Ovary (tissue), 9 donors: ENCODE measurements around the gene PPM1H. TPM values are rescaled to one million over a fixed set of nuclear protein-coding genes. Genes with fewer than 3 reads are reported as not detected.

Experiments
- DNase-seq, 5 donors: peaks; one replicate each; pipeline ENCODE4 v3.0.0-alpha.2; 2019 to 2020
- H3K27ac ChIP-seq, 2 donors: fragments of 200-600 bp; one replicate each; pipeline versions ENCODE4 v1.5.1 to v1.8.0; 2019 to 2022
- H3K27me3 ChIP-seq: fragments of 200-600 bp; one replicate; pipeline ENCODE4 v1.8.0; 2022
- H3K36me3 ChIP-seq: fragments of 200-600 bp; sonication (generic); one replicate; pipeline ENCODE4 v1.5.1; 2019
- H3K4me1 ChIP-seq: one replicate; pipeline ENCODE4 v1.8.1; 2013; ENCODE audit warnings: mild to moderate bottlenecking, moderate library complexity; ENCODE audit not compliant: insufficient read depth
- H3K4me3 ChIP-seq: fragments of 200-600 bp; sonication (generic); one replicate; pipeline ENCODE4 v1.5.1; 2017
- H3K9me3 ChIP-seq, 2 donors: fragments of 200-600 bp in 1 of 2; sonication (generic) in 1 of 2; one replicate each; pipeline versions ENCODE4 v1.5.1 to v1.8.1; 2013 to 2019; ENCODE audit warnings: mild to moderate bottlenecking in 1 of 2, moderate library complexity in 1 of 2
- CTCF ChIP-seq, 3 donors: fragments of 450-650 bp in 2 of 3; fragments of 200-600 bp in 1 of 3; IDR thresholded peaks; one replicate each; pipeline versions ENCODE4 v1.5.1 to v1.8.0; 2016 to 2022; ENCODE audit warnings: antibody characterized with exemption in 3 of 3, mild to moderate bottlenecking in 1 of 3
- EP300 ChIP-seq: sonication (generic); formaldehyde crosslinking; IDR thresholded peaks from one replicate; pipeline ENCODE4 v1.6.1; 2017; ENCODE audit warnings: antibody characterized with exemption
- POLR2A ChIP-seq: fragments of 450-650 bp; IDR thresholded peaks from one replicate; pipeline ENCODE4 v1.6.1; 2017; ENCODE audit warnings: antibody characterized with exemption, mild to moderate bottlenecking, moderate library complexity
- WGBS, 3 donors: extraction: QIAGEN DNeasy Blood & Tissue Kit in 1 of 3; methylation state at CpG; one replicate each; pipeline versions ENCODE4 v1.1.5 to v1.1.7; 2013 to 2017; 5-methylcytosine and 5-hydroxymethylcytosine counted together
- intact Hi-C, 4 donors: fragments of 100-400 bp; cut with DNase I; formaldehyde crosslinking; loops; one replicate each; pipeline versions ENCODE4 v1.11.0 to v1.15.1; 2022 to 2023
- polyA plus RNA-seq, 2 donors: library from polyadenylated mRNA; stranded (reverse); fragments of 200-250 nt in 1 of 2; fragments of 350-450 nt in 1 of 2; fragmentation: Illumina TruSeq in 1 of 2; extraction: RNeasy Lipid Tissue Mini Kit (QIAGEN cat#74804) in 1 of 2; gene quantifications; one replicate each; pipeline ENCODE4 v1.2.3, GENCODE V29; 2013 to 2014
- total RNA-seq, 7 donors: library from RNA; depleted of rRNA in 2 of 7; stranded (reverse); fragments of >200 nt in 2 of 7; fragmentation: NEBNext Ultra II Directional in 3 of 7; extraction: Animal tissue kit (Norgen Biotek cat#: 25700) in 3 of 7; gene quantifications; one replicate each; pipeline versions ENCODE4 v1.1.0 to v1.2.4, GENCODE V29; 2016 to 2023
- donor health status: DM: no; HTN: no; CAD: no; lungs with moderate emphysema.
- donor health status: DM: no; HTN: no; CAD: no.
- donor health status: Bipolar disorder and iron deficiency.
- donor health status: DM: yes; HTN: yes; CAD: no.
- donor health status: DM: no; HTN: no; CAD: no.
- donor health status: DM: yes; HTN: yes; CAD: no.

Gene PPM1H
- total and polyA plus RNA-seq, 9 donors, result 1.6 to 45.4 (median 12.0) TPM

GRCh38 chr12:62757048-62757447, 177.9 kb downstream of the PPM1H start:
- H3K9me3 ChIP-seq, result no peaks in the 10 kb centered on the region
- no peak overlapping the region for H3K4me3 ChIP-seq
- H3K27ac ChIP-seq, result no peak overlapping the region
- peaks cover 7% of the 10 kb centered on the region for H3K4me1 ChIP-seq
- no peak for DNase-seq
- no peak for TF ChIP-seq POLR2A
- no peak for TF ChIP-seq EP300
- no peak for TF ChIP-seq CTCF (IDR thresholded peaks at IDR 0.05)
- 87 to 98% (median 89%) methylated on average over 2 of the region's 2 CpGs for WGBS, 3 donors
- no peaks in the 10 kb centered on the region for H3K27me3 ChIP-seq
- H3K36me3 ChIP-seq, result no peaks in the 10 kb centered on the region
- intact Hi-C loops, result no loop called here

- Histone ChIP-seq H3K4me3 (no peak overlapping the region), H3K36me3 (no peaks in the 10 kb centered on the region), H3K27ac (no peak overlapping the region), H3K4me1 (no peaks in the 10 kb centered on the region), H3K27me3 (no peaks in the 10 kb centered on the region), H3K9me3 (no peaks in the 10 kb centered on the region)
- intact Hi-C loops, result no loop called here
- WGBS, 3 donors, result 94 to 96% (median 95%) methylated on average over 5 of the region's 5 CpGs
- DNase-seq, result no peak
- TF ChIP-seq EP300 (no peak), POLR2A (no peak), CTCF (IDR thresholded peaks at IDR 0.05) (no peak)
Observed at GRCh38 chr12:62754706-62755105, 180.2 kb downstream of the PPM1H start.

GRCh38 chr12:62751810-62752155, 183.2 kb downstream of the PPM1H start:
- Histone ChIP-seq H3K36me3 (no peaks in the 10 kb centered on the region), H3K9me3 (no peaks in the 10 kb centered on the region), H3K27me3 (no peaks in the 10 kb centered on the region), H3K4me1 (no peaks in the 10 kb centered on the region), H3K27ac (no peak overlapping the region), H3K4me3 (no peak overlapping the region)
- intact Hi-C loops, result no loop called here
- DNase-seq, result no peak
- 92% methylated on average over 2 of the region's 2 CpGs for WGBS, 3 donors
- TF ChIP-seq POLR2A, result no peak
- TF ChIP-seq EP300, result no peak
- TF ChIP-seq CTCF (IDR thresholded peaks at IDR 0.05), result no peak

- intact Hi-C loops, result no loop called here
- H3K36me3 ChIP-seq, result no peaks in the 10 kb centered on the region
- no peak overlapping the region for H3K27ac ChIP-seq
- no peaks in the 10 kb centered on the region for H3K9me3 ChIP-seq
- TF ChIP-seq CTCF (IDR thresholded peaks at IDR 0.05) (no peak), EP300 (no peak), POLR2A (no peak)
- DNase-seq, result no peak
- WGBS, 3 donors, result 92 to 95% (median 93%) methylated on average over 10 of the region's 10 CpGs
- H3K27me3 ChIP-seq, result no peaks in the 10 kb centered on the region
- H3K4me3 ChIP-seq, result no peak overlapping the region
- no peaks in the 10 kb centered on the region for H3K4me1 ChIP-seq
Observed at GRCh38 chr12:62750941-62751809, 183.8 kb downstream of the PPM1H start.
